DOHH2 (cell line): ENCODE data around the gene CEP57.

Experiments used
- CTCF ChIP-seq: fragments of 200-600 bp; sonication (generic); IDR thresholded peaks from one replicate; pipeline ENCODE4 v1.5.1; 2014; ENCODE audit warnings: antibody characterized with exemption, mild to moderate bottlenecking, low read depth, low read length; ENCODE audit not compliant: poor library complexity, severe bottlenecking
- EZH2phosphoT487 ChIP-seq: fragments of 200-600 bp; sonication (generic); IDR thresholded peaks from 2 replicates; pipeline ENCODE4 v1.6.1; 2017; ENCODE audit warnings: borderline replicate concordance, mild to moderate bottlenecking, antibody characterized with exemption, low read length, moderate library complexity, mixed read lengths

- TF ChIP-seq CTCF (no peak), EZH2phosphoT487 (no peak)
Observed at GRCh38 chr11:95831198-95831883, 41.0 kb downstream of the CEP57 start.
